GM21423 (cell line): Measurements from ENCODE around the gene FAM193A.
"Not testable (repeated sequence)": the region's sequence is repeated elsewhere in the genome, so short reads cannot be mapped to it uniquely, and the experiment has no call there.

Experiments used
- ATAC-seq: cut with Tn5 transposase; IDR thresholded peaks from one replicate; pipeline ENCODE4 v1.9.1; 2021; ENCODE audit warnings: mild to moderate bottlenecking, moderate library complexity; ENCODE audit not compliant: unreplicated experiment

Gene FAM193A

GRCh38 chr4:2648159-2648814, 111.8 kb downstream of the FAM193A start:
- ATAC-seq, result no peak

GRCh38 chr4:2649604-2650114, 113.2 kb downstream of the FAM193A start:
- ATAC-seq, result no peak

DNA sequence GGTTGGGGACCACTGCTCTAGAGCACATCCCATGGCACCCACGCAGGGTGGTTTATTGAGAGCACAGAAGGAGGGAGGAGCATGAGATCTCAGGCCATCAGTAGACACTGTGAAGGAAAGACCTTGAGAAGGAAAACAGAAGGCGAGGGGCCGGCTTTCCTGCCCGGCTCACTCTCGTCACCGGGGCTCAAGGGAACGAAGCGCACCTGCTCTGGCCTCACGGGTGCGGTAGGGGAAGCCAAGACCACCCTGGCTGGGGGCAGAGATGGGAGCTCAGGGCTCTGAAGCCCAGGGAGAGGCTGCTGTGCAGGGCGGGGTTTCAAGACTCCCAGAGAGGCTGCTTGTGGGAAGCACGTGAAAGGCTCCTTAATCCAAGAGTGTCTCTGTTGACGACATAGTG, 113.8 kb downstream of the FAM193A start:
- no peak for ATAC-seq

- no peak for ATAC-seq
Measured at GRCh38 chr4:2651546-2651945, 115.1 kb downstream of the FAM193A start.

- ATAC-seq, result no peak
Measured at GRCh38 chr4:2651998-2652397, 115.6 kb downstream of the FAM193A start.

DNA sequence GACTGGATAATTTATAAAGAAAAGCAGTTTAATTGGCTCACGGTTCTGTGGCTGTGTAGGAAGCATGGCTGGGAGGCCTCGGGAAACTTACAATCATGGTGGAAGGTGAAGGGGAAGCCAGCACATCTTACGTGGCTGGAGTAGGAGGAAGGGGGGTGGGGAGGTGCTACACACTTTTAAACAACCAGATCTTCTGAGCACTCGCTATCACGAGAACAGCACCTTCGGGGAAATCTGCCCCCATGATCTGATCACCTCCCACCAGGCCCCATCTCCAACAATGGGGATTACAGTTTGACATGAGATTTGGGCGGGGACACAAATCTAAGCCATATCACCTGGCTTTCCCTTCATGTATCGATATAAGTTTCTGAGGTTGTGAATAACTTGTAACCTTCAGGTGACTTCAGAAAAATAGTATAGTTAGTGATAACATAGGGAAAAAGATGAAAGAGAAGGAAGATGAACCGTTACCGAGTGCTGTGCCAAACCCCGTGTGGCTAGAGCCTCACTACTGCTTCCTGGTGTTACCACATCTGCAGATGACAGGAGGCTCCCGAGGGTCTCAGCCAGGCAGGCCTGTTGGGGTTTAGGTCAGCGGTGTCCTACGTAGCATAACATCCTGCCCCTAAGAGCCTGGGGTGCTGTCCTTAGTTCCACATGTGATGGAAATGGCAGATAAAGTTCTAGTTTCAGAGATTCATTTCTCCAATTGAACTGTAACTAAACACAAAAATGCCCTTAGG, 116.1 kb downstream of the FAM193A start:
- no peak for ATAC-seq

DNA sequence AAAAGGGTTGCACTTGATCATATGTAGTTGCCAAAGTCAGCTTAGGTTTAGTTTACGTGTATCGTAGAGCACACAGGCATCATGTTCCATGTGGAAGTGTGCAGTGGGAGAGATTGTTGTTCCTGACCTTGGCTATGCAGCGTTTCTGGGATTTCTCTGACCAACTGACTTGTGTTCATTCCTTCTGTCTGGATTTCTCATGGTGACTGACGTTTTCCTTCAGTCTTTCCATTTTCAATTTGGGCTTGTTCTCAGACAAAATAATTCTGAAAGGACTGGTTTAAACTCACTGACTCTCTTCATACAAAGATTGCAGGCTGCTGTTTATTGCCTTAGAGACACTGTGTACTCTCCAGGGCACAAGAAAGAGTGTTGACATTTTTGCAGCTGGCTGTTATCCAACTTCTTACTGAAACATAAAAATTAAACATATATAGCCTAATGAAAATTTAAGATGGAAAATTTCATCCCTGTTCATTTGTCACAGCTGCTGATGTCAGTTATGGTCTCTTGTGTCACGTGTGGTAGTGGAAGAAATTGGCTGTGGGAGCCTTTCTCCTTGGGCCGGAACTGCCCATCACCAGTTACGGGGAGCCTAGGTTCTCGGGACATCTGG, 124.3 kb downstream of the FAM193A start:
- no peak for ATAC-seq

DNA sequence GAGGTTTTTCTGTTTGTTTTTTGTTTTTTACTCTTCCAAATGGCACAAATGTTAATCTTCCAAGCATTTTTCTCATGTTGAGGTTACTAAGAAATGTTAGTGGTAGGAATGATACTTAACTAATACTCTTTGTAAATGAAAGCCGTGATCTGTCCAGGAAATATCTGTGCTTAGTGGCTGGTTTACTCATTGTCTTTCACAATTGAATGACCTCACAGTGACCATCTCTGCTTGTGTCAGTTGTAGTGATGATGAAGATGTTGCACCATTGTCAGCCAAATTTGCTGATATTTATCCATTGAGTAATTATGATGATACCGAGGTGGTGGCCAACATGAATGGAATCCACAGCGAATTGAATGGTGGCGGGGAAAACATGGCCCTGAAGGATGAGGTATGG, 126.2 kb downstream of the FAM193A start:
- ATAC-seq, result no peak

DNA sequence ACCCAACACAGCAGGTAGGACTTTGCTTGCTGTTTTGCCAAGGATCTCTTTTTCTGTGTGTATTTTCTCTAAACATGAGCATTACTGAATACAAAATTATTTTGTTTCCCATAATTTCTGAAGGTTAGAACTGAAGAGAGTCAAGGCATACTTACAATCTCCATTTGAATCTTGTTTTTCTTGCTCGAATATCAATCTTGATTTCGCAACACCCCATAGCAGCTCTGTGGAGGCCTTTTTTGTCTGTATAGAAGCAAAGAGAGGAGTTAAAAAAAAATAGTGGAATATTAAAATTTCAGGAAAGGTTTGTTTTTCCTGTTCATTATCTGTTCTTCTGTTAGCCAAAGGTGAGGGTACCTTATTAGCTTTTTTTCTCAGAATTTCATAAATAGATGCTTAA, 126.8 kb downstream of the FAM193A start:
- no peak for ATAC-seq

DNA sequence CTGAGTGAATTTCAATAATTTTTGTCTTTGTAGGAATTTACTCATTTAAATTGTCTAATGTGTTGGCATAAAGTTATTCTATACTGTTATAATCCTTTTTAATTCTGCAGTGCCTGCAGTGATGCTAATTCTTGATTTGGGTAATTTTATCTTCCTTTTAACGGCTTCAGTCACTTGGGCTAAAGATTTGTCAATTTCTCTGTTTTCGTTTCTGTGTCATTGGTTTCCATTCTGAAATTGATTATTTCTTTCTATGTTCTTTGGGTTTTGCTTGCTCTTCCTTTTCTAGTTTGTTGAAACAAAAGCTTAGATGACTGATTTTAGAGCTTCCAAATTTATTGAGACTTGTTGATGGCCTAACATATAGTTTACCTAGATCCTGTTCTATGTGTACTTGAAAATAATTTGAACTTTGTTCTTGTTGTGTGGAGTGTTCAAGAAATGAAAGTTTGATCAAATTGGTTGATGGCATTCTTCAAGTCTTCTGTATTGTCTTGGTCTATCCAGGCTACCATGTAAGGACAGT, 130.3 kb downstream of the FAM193A start:
- no peak for ATAC-seq

GRCh38 chr4:2667428-2667827, 131.0 kb downstream of the FAM193A start:
- no peak for ATAC-seq

DNA sequence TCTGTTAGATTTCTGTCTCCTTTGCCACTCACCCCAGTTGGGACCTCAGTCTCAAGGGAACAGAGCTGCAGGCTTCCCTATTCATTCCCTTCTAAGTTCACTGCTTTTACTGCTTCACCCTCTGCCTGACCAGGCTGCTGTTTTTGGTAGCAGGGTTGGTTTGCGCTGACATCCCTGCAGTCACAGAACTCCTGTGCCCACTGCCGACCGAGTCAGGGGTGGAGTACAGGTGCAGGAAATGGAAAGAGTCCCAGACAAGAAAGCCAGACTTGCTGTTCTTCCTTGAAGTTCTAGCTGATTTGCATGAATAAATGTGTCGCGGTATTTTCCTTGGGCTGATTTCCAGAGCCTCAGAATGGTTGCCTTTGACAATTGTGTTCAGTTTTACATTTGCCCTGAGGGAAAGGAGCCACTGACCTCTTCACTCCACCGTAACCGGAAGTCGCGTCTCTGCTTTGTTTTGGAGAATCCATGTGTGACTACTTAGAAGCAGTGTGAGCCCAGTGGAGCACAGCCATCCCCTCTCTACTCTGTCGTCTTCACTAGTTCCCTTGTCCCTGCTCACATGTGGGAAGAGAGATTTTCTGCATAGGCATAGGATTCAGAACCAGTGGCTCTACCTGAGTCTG, 134.9 kb downstream of the FAM193A start:
- no peak for ATAC-seq

DNA sequence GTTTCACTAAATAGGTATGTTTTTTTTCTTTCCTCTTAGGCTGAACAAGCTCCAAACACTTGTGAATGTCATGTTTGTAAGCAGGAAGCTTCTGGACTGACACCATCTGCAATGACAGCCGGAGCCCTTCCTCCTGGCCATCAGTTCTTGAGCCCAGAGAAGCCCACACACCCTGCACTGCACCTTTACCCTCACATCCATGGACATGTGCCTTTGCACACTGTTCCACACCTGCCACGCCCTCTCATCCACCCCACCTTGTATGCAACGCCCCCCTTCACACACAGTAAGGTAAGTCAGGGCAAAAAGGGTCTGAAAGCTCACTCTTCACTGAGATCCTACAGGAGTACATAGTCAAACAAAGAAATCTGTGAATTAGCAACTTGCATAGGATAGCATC, 135.6 kb downstream of the FAM193A start:
- no peak for ATAC-seq

GRCh38 chr4:2672700-2673099, 136.3 kb downstream of the FAM193A start:
- no peak for ATAC-seq

GRCh38 chr4:2673157-2673556, 136.7 kb downstream of the FAM193A start:
- ATAC-seq, result no peak

DNA sequence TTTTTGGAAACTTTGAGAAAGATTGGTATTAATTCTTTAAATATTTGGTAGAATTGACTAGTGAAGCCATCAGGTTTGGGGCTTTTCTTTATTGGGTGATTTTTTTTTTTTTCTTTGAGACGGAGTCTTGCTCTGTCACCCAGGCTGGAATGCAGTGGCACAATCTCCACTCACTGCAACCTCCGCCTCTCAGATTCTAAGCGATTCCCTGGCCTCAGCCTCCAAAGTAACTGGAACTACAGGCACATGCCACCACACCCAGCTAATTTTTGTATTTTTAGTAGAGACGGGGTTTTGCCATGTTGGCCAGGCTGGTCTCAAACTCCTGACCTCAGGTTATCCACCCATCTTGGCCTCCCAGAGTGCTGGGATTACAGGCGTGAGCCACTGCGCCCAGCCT, 143.3 kb downstream of the FAM193A start:
- ATAC-seq, result not testable (repeated sequence)

- no peak for ATAC-seq
Measured at GRCh38 chr4:2684486-2684885, 148.0 kb downstream of the FAM193A start.

GRCh38 chr4:2685541-2685940, 149.1 kb downstream of the FAM193A start:
- ATAC-seq, result no peak

DNA sequence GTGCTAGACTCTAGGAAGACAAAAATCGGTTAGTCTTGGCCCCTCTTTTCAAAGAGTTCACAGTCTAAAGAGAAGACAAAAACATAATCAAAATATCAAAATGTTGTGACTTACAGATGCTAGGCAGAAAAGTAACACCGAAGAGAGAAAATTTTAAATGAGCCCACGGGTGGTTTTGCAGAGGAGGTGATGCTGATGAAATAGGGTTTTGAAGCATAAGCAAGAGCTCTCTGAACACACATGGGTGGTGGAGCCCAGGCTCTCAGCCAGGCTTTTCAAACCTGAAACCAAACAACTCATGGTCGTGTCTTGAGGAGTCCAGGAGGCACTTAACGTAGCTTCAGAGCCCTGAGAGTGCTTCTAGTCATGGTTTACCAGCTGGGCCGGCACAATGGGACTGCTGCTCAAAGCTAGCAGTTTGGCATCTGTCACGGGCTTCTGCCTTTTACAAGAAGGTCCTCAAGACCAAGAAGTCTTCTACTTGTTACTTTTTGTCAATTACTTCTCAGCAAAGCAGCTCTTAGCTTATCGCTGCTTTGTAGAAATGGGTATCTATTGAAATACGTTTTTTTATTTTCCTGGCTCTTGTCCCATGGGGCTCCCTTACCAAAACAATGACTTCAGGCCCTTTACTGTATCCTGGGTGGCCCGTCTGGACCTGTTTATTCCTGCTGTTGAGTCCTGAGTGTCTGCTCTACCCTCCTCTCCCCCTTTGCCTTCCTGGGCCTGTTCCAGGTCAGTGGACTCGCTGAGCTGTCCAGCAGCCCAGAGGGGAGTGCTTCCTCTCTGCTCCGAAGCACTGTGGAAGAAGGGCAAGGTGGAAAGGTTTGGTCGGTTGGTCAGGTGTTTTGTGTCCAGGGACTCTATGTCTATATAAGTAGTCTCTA, 150.2 kb downstream of the FAM193A start:
- ATAC-seq, result no peak

DNA sequence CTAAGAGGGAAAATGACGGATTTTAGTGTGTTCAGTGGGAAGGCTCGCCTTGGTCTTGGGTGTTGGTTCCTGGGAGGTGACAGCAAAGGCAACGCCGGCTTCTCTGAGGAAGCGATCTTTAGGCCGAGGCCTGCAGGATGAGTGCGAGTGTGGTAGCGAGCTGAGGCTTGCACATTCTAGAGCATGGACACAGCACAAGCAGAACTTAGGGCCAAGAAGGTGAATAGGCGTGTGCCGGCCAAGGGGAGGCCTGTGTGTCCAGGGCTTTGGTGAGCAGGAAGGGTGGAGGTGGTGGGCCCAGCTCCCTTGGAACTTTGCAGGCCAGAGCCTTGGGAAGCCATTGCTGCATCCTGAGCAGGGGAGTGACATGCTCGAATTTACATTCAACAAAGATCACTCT, 151.8 kb downstream of the FAM193A start:
- no peak for ATAC-seq
